Activated CD4-positive, alpha-beta T cell treated with anti-CD3 and anti-CD28 coated beads, Interleukin-2, amount 50 U/mL, for 1 hour (primary cell): ENCODE data around the gene RARB.

Experiments used
- DNase-seq: peaks from one replicate; pipeline ENCODE4 v3.0.0-alpha.2; 2020

The RARB gene

GRCh38 chr3:25619382-25619781 lies 191.3 kb downstream of the RARB start:
- no peak for DNase-seq

- DNase-seq = no peak
Observed at GRCh38 chr3:25620493-25620892, 192.4 kb downstream of the RARB start.

DNA sequence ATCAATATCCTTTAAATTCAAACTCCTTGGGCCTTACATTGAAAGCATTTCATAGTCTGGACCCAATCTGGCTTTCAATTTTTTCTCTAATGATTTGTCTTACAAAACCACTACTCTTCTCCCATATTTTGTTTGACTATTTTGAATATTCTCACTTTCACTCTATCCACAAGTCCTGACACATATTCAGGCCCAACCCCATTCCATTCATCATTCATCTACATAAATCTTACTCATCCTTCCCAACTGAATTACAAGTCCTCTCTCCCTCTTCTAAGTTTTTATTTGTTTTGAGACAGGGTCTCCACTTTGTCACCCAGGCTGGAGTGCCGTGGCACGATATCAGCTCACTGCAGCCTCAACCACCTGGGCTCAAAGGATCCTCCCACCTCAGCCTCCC lies 193.0 kb downstream of the RARB start:
- DNase-seq = no peak

DNA sequence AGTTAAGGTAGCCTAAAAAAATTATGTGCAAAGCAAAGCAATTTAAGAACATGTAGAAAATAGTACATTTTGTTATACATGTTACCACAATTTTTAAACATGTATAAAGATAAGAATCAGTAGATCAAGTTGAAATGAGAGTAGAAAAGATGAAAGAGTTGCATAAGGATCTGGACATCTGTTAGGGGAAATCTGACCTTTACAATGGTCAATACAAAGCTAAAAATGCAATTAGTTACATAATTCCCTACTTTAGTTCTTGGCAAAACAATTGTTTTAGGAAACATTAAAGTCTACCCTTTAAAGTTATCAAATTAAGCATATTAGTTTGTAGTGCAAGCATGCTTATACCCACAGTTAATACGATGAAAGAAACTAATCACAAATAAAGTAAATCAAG lies 203.9 kb downstream of the RARB start:
- no peak for DNase-seq

- no peak for DNase-seq
Observed at GRCh38 chr3:25633919-25634318, 205.9 kb downstream of the RARB start.

DNA sequence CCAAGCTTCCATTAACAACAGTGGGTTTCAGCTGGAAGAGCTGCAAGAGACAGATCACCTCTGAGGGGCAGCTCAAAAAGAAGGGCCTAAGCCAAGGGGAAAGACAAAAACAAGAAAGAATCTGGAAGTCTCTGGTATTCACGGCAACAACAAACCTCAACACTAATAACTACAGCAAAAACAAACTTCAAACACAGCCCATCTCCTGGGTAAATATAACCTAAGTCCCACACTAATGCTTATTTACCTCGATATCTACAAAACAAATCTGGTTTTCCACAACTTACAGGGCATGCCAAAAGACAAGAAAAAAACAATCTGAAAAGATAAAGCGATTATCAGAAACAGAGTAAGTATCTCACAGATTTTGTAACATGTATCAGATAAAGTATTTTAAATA lies 207.0 kb downstream of the RARB start:
- no peak for DNase-seq
